Thymus (tissue), 11 donors: Measurements from ENCODE around the gene ZBTB49. TPM values are rescaled to one million over a fixed set of nuclear protein-coding genes. Genes with fewer than 3 reads are reported as not detected.

Experiments
- DNase-seq, 9 donors: peaks; one replicate each; pipeline ENCODE4 v3.0.0-alpha.2; 2013; ENCODE audit warnings: low spot score in 9 of 9, low read depth in 6 of 9, missing footprints in 1 of 9
- H3K27ac ChIP-seq, 2 donors: one replicate each; pipeline ENCODE4 v1.5.1; 2013; ENCODE audit warnings: control low read depth in 1 of 2, low read depth in 1 of 2, low read length in 1 of 2, mild to moderate bottlenecking in 1 of 2, moderate library complexity in 1 of 2
- H3K27me3 ChIP-seq, 2 donors: one replicate each; pipeline ENCODE4 v1.5.1; 2013; ENCODE audit warnings: low read length in 1 of 2; ENCODE audit not compliant: control insufficient read depth in 2 of 2, insufficient read depth in 1 of 2
- H3K36me3 ChIP-seq, 2 donors: one replicate each; pipeline ENCODE4 v1.5.1; 2013; ENCODE audit warnings: low read length in 1 of 2, mild to moderate bottlenecking in 1 of 2, moderate library complexity in 1 of 2; ENCODE audit not compliant: control insufficient read depth in 2 of 2, insufficient read depth in 2 of 2
- H3K4me1 ChIP-seq, 2 donors: one replicate each; pipeline ENCODE4 v1.5.1; 2013; ENCODE audit warnings: low read length in 2 of 2; ENCODE audit not compliant: control insufficient read depth in 2 of 2, insufficient read depth in 2 of 2
- H3K4me3 ChIP-seq, 2 donors: one replicate each; pipeline ENCODE4 v1.5.1; 2013; ENCODE audit warnings: low read length in 2 of 2, control low read depth in 1 of 2, mild to moderate bottlenecking in 1 of 2
- H3K9me3 ChIP-seq, 2 donors: one replicate each; pipeline ENCODE4 v1.5.1; 2013; ENCODE audit warnings: low read length in 1 of 2, mild to moderate bottlenecking in 1 of 2; ENCODE audit not compliant: control insufficient read depth in 2 of 2, insufficient read depth in 1 of 2
- WGBS: extraction: QIAGEN DNeasy Blood & Tissue Kit; methylation state at CpG from one replicate; pipeline ENCODE4 v1.1.7; 2013; 5-methylcytosine and 5-hydroxymethylcytosine counted together
- polyA plus RNA-seq: library from polyadenylated mRNA; stranded (reverse); fragments of 200-250 nt; gene quantifications from one replicate; pipeline ENCODE4 v1.2.3, GENCODE V29; 2013
- total RNA-seq: library from RNA; stranded (reverse); fragments of 120-200 nt; gene quantifications from one replicate; pipeline ENCODE4 v1.2.4, GENCODE V29; 2013
- donor health status: healthy.

ZBTB49 gene
- total and polyA plus RNA-seq, 2 donors: 4.5 to 5.5 TPM

DNA sequence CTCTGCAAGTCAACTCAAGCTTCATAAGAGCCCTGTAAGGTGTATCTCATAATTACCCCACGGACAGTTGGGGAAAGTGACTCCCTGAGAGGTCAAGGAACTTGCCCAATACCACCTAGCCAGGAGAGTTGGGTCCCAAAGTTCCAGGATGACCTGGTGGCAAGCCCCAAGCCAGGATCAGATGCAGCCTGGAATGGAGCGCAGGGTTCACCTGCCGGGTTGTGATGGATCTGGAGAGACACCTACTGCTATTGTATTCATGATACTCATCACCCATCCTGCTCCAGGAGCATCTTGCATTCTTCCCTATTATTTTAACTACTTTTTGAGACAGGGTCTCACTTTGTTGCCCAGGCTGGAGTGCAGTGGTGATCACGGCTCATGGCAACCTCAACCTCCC, 36.1 kb downstream of the ZBTB49 start:
- WGBS: 94% methylated on average over 4 of the region's 4 CpGs
- no peaks in the 10 kb centered on the region for H3K4me1 ChIP-seq
- no peak overlapping the region for H3K27ac ChIP-seq
- H3K4me3 ChIP-seq: no peak overlapping the region
- no peak for DNase-seq
- H3K36me3 ChIP-seq: peaks cover 7 to 14% of the 10 kb centered on the region in 2 donors
- no peaks in the 10 kb centered on the region for H3K9me3 ChIP-seq
- H3K27me3 ChIP-seq: peaks cover 0 to 4% of the 10 kb centered on the region in 2 donors

DNA sequence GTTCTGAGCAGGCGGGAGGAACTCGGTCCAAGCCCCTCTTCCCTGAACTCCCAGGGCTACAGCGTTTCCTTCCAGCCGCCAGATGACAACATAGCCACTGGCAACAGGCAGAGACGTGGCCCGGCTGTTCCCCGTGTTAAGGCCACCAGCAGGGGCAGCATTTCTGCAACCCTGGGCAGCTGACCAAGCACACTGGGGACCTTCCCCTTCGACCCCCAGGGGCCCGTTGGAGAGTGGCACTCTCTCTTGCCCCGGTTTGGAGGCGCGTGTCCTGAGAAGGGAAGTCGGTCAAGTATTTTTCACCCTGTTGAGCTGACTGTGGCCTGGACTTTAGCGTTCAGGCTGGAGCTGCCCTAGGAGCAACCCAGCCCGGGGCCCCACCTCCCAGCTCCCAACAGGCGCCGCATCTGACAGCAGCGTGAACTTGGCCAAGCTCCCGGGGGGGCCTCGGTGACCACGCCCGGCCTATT, 37.6 kb downstream of the ZBTB49 start:
- no peaks in the 10 kb centered on the region for H3K4me1 ChIP-seq
- H3K9me3 ChIP-seq: no peaks in the 10 kb centered on the region
- peaks cover 0 to 1% of the 10 kb centered on the region in 2 donors for H3K36me3 ChIP-seq
- H3K4me3 ChIP-seq: no peak overlapping the region
- no peak for DNase-seq
- H3K27ac ChIP-seq: no peak overlapping the region
- H3K27me3 ChIP-seq: peaks cover 0 to 4% of the 10 kb centered on the region in 2 donors
- WGBS: 47% methylated on average over 22 of the region's 22 CpGs

DNA sequence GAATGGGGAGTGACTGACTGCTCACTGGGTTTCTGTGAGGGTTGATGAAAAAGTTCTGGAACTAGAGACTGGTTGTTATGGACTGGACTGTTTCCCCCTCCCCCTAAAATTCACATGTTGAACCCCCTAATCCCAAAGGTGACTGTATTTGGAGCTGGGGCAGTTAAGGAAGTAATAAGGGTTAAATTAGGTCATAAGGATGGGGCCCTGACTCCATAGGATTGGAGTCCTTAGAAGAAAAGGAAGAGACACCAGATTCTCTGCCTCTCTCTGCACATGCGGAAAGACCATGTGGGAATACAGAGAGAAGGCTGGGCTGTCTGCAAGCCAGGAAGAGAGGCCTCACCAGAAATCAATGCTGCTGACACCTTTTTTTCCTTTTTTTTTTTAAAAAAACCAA, 38.2 kb downstream of the ZBTB49 start:
- Histone ChIP-seq H3K27me3 (peaks cover 0 to 4% of the 10 kb centered on the region in 2 donors), H3K4me1 (no peaks in the 10 kb centered on the region), H3K36me3 (no peaks in the 10 kb centered on the region), H3K4me3 (no peak overlapping the region), H3K27ac (no peak overlapping the region), H3K9me3 (no peaks in the 10 kb centered on the region)
- DNase-seq: no peak
- 98% methylated on average over 1 of the region's 1 CpG for WGBS

DNA sequence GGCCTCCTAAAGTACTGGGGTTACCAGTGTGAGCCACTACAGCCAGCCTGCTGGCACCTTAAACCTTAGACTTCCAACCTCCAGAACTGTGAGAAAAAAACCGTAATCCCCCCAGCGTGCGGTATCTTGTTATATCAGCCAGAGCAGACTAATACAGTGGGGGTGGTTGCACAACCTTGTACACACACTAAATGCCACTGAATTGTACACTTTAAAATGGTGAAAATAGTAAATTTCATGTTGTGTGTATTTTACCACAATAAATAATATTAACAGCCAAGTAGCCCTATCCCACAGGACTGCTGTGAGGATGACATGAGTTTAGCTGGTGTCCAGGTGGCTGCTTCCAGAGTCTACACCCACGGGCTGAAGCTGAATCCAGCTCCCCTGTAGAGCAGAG, 38.8 kb downstream of the ZBTB49 start:
- DNase-seq: no peak
- no peak overlapping the region for H3K27ac ChIP-seq
- H3K27me3 ChIP-seq: peaks cover 0 to 4% of the 10 kb centered on the region in 2 donors
- H3K4me3 ChIP-seq: no peak overlapping the region
- H3K9me3 ChIP-seq: no peaks in the 10 kb centered on the region
- H3K36me3 ChIP-seq: no peaks in the 10 kb centered on the region
- 97% methylated on average over 4 of the region's 4 CpGs for WGBS
- H3K4me1 ChIP-seq: no peaks in the 10 kb centered on the region

DNA sequence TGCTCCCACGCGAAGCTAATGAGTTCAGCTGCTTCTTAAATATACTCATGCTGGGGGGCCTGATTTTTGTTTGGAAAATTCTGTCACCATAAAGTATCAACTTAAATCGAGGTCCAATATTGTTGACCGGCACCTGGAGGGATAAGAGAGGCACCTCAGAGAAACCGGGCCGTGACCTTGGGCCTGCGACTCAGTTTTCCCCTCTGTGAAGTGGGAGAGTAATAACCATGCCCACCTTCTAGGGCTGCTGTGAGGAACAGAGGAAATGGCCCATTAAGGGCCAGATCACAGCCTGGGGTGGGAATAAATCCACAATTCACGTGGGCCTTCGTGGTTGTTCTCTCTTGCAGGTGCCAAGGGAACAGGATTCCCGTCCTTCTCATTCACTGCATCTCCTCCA, 39.4 kb downstream of the ZBTB49 start:
- DNase-seq: no peak
- Histone ChIP-seq H3K4me1 (no peaks in the 10 kb centered on the region), H3K4me3 (no peak overlapping the region), H3K36me3 (no peaks in the 10 kb centered on the region), H3K27ac (no peak overlapping the region), H3K27me3 (peaks cover 0 to 4% of the 10 kb centered on the region in 2 donors), H3K9me3 (no peaks in the 10 kb centered on the region)
- 97% methylated on average over 10 of the region's 10 CpGs for WGBS

DNA sequence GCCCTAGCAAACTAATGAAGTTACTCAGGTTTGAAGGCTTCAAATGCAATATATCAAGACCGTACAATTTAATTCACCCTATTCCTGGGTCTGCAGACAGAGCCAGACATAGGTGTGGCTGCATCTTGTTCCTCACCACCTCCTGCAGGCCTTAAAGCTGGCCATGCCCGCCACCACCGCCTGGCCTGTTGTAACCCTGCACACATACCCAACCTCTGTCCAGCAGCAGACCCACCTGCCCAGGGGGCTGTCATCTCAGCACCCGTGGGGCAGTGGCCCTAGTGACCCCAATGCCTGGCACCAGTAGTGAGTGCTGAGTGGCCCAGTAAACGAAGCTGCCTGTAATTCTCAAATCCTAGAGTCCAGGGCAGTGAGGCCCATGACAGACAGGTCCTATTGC, 40.7 kb downstream of the ZBTB49 start:
- no peaks in the 10 kb centered on the region for H3K4me1 ChIP-seq
- H3K27ac ChIP-seq: no peak overlapping the region
- no peak overlapping the region for H3K4me3 ChIP-seq
- peaks cover 0 to 4% of the 10 kb centered on the region in 2 donors for H3K27me3 ChIP-seq
- WGBS: 95% methylated on average over 5 of the region's 5 CpGs
- no peak for DNase-seq
- no peaks in the 10 kb centered on the region for H3K9me3 ChIP-seq
- no peaks in the 10 kb centered on the region for H3K36me3 ChIP-seq

DNA sequence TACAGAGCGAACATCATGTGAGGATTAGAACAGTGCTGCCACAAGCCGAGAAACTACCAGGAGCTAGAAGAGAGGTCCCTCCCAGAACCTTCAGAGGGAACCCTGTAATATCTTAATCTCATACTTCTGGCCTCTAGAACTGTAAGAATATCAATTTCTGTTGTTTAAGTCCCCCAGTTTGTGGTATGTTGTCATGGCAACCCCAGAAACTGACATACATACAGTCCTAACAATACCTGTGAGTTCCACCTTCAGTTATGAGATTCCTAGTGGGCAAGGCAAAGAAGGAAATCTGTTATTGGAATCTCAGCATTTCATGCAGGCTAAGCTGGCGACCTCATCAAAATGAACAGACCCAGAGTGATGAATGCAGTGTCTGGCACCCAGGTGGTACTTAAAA, 42.5 kb downstream of the ZBTB49 start:
- H3K9me3 ChIP-seq: no peaks in the 10 kb centered on the region
- no peaks in the 10 kb centered on the region for H3K4me1 ChIP-seq
- no peaks in the 10 kb centered on the region for H3K36me3 ChIP-seq
- no peak for DNase-seq
- no peak overlapping the region for H3K27ac ChIP-seq
- H3K4me3 ChIP-seq: no peak overlapping the region
- WGBS: 90% methylated on average over 3 of the region's 3 CpGs
- H3K27me3 ChIP-seq: peaks cover 0 to 2% of the 10 kb centered on the region in 2 donors

DNA sequence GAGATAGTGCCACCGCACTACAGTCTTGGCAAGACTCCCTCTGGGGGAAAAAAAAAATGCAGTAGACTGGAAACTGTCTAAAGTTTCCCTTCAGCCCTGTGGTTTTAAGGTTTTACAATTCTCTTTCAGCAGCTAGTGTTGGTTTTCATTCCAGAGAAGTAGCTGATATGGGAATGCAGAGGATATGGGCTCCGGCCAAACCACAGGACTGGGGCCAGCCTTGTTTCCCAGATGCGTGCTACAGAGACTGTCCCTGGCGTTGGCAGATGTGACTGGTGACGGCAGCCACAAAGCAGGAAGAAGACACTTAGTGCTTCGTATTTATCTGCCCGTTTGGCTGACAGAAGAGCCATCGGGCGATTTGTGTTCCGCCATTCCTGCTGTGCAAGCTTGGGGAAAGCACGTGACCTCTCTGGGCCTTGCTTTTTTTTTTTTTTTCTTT, 43.2 kb downstream of the ZBTB49 start:
- Histone ChIP-seq H3K4me1 (no peaks in the 10 kb centered on the region), H3K36me3 (no peaks in the 10 kb centered on the region), H3K27ac (no peak overlapping the region), H3K4me3 (no peak overlapping the region), H3K27me3 (no peaks in the 10 kb centered on the region), H3K9me3 (no peaks in the 10 kb centered on the region)
- peak in 1 of 9 donors; percentile 21 for DNase-seq
- 56% methylated on average over 11 of the region's 11 CpGs for WGBS

DNA sequence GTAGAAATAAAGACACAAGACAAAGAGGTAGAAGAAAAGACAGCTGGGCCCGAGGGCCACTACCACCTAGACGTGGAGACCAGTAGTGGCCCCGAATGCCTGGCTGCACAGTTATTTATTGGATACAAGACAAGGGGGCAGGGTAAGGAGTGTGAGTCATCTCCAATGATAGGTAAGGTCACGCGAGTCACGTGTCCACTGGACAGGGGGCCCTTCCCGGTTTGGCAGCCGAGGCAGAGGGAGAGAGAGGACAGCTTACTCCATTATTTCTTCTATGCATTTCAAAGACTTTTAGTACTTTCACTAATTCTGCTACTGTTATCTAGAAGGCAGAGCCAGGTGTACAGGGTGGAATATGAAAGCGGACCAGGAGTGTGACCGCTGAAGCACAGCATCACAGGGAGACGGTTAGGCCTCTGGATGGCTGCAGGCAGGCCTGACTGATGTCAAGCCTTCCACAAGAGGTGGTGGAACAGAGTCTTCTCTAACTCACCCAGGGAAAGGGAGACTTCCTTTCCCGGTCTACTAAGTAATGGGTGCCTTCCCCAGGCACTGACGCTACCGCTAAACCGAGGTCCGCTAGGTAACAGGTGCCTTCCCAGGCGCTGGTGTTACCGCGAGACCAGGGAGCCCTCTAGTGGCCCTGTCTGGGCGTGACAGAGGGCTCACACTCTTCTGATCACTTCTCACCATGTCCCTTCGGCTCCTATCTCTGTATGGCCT, 44.9 kb downstream of the ZBTB49 start:
- Histone ChIP-seq H3K27ac (no peak overlapping the region), H3K4me3 (no peak overlapping the region), H3K36me3 (no peaks in the 10 kb centered on the region), H3K27me3 (no peaks in the 10 kb centered on the region), H3K4me1 (no peaks in the 10 kb centered on the region), H3K9me3 (no peaks in the 10 kb centered on the region)
- 57% methylated on average over 21 of the region's 21 CpGs for WGBS
- DNase-seq: peak; percentile 19 to 73 (median 47)
